SK-N-SH (cell line): ENCODE measurements around the gene RPS6KA1.

Experiments used
- JUND ChIP-seq: IDR thresholded peaks from 2 replicates; pipeline ENCODE4 v1.4.0; 2012
- MAX ChIP-seq: IDR thresholded peaks from 2 replicates; pipeline ENCODE4 v1.4.0; 2012; ENCODE audit warnings: low read depth
- MXI1 ChIP-seq: IDR thresholded peaks from 2 replicates; pipeline ENCODE4 v1.6.1; 2012; ENCODE audit warnings: mild to moderate bottlenecking, low read depth, low read length, improper control_type of control experiment
- SIN3A ChIP-seq: IDR thresholded peaks from 2 replicates; pipeline ENCODE4 v1.6.1; 2012; ENCODE audit warnings: low read depth, mild to moderate bottlenecking, low read length, moderate library complexity, borderline replicate concordance
- TF ChIP-seq, protein P1 (sequence below): fragments of 200-600 bp; sonication (generic); IDR thresholded peaks from 2 replicates; pipeline ENCODE4 v1.6.1; 2017; ENCODE audit warnings: antibody characterized with exemption, mild to moderate bottlenecking, moderate library complexity

DNA sequence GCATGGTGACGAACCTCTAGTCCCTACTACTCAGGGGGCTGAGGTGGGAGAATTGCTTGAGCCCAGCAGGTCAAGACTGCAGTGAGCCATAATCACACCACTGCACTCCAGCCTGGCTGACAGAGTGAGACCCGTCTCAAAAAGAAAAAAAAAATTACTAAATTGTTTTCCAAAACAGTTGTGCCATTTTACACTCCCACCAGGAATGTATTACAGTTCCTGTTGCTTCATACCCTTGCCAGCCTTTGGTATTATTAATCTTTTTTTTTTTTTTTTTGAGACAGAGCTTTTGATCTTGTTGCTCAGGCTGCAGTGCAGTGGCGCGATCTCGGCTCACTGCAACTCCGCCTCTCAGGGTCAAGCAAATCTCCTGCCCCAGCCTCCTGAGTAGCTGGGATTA lies 55.9 kb downstream of the RPS6KA1 start:
- TF ChIP-seq, protein P1, sequence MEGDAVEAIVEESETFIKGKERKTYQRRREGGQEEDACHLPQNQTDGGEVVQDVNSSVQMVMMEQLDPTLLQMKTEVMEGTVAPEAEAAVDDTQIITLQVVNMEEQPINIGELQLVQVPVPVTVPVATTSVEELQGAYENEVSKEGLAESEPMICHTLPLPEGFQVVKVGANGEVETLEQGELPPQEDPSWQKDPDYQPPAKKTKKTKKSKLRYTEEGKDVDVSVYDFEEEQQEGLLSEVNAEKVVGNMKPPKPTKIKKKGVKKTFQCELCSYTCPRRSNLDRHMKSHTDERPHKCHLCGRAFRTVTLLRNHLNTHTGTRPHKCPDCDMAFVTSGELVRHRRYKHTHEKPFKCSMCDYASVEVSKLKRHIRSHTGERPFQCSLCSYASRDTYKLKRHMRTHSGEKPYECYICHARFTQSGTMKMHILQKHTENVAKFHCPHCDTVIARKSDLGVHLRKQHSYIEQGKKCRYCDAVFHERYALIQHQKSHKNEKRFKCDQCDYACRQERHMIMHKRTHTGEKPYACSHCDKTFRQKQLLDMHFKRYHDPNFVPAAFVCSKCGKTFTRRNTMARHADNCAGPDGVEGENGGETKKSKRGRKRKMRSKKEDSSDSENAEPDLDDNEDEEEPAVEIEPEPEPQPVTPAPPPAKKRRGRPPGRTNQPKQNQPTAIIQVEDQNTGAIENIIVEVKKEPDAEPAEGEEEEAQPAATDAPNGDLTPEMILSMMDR, result no peak
- TF ChIP-seq JUND, result no peak
- no peak for TF ChIP-seq MXI1
- no peak for TF ChIP-seq MAX
- TF ChIP-seq SIN3A, result no peak
